Activated T-cell treated with anti-CD3 and anti-CD28 coated beads for 1 hour (primary cell): Measurements from ENCODE around the gene PRKCH.
"Not testable (repeated sequence)": the region's sequence is repeated elsewhere in the genome, so short reads cannot be mapped to it uniquely, and the experiment has no call there.

Experiments used
- DNase-seq: peaks from one replicate; pipeline ENCODE4 v3.0.0-alpha.2; 2020; ENCODE audit warnings: low read depth

PRKCH gene

GRCh38 chr14:61394542-61394941, 73.2 kb downstream of the PRKCH start:
- no peak for DNase-seq

GRCh38 chr14:61395115-61395725, 73.8 kb downstream of the PRKCH start:
- DNase-seq: no peak

DNA sequence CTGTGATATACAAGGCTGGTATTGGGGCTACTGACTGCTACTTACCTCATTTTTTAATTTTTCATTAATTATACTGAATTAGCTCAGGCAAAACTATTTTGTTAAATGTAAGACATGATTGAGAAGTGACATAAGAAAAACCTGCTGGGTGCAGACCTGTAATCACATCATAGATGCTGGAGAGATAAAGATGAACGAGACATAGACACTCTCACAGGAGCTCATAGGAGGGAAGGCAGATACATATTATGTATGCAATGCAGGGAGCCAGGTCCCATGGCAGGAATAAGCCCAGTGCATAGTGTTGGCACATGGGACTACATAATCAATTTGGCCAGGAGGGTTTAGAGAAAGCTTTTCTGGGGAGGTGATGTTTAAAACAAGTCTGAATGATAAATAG, 74.9 kb downstream of the PRKCH start:
- DNase-seq: no peak

DNA sequence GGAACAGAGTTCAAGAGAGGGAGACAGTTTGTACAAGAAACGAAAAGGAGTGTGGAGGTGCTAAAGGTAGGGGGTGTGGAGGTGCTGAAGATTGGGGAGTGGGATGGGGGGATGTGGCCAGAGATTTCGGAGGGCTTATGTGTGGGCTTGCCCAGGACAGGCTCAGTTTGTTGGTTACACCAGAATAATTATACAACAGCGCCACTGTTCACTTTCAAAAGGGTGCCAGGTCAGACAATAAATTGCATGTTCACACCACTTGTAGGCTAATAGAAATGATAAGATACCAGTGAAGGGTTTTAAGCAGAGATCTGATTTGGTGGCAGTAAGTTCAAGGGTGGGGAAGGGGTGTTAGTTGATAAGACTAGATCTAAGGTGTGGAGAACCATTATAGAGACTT, 75.3 kb downstream of the PRKCH start:
- no peak for DNase-seq

- no peak for DNase-seq
These were observed 76.2 kb downstream of the PRKCH start for GRCh38 chr14:61397615-61398014.

GRCh38 chr14:61398221-61398620, 76.8 kb downstream of the PRKCH start:
- DNase-seq: no peak

GRCh38 chr14:61399365-61399764, 78.0 kb downstream of the PRKCH start:
- DNase-seq: no peak

DNA sequence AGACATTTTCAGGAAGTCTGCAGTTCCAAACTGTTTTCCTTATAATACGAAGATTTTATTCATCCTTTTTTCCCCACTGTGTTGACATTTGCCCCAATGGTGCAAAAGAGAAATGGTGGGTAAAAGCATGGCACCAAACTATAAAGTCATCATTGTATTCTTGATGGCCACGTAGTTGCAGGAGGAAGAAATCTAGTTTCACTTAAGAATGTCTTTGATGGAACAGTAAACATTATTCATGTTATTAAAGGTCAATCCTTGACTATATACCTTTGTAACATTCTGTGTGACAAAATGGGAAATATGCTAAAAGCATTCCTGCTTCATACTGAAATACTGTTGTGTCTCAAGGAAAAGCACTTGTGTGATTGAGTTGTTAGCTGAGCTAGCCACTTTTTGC, 80.1 kb downstream of the PRKCH start:
- DNase-seq: no peak

DNA sequence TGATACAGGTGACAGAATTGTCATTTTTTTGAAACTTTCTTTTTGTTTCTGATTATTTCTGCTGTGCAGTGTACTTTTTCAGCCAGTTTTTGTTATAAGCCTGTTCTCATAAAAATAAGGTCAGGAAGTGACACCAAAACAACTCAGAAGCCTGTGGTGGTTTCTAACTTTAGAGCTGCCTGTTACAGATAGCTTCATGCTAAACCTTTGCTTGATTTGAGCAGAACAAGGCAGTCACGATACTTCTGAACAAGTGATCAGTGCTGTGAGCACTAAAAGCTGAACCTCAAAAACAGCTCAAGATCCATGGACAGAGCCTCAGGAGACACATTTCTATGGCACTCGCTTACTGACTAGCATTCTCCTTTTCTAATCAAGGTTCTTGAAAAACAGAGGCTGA, 82.0 kb downstream of the PRKCH start:
- DNase-seq: no peak

- no peak for DNase-seq
These were observed 83.3 kb downstream of the PRKCH start for GRCh38 chr14:61404637-61405036.

GRCh38 chr14:61406198-61406597, 84.8 kb downstream of the PRKCH start:
- DNase-seq: no peak

DNA sequence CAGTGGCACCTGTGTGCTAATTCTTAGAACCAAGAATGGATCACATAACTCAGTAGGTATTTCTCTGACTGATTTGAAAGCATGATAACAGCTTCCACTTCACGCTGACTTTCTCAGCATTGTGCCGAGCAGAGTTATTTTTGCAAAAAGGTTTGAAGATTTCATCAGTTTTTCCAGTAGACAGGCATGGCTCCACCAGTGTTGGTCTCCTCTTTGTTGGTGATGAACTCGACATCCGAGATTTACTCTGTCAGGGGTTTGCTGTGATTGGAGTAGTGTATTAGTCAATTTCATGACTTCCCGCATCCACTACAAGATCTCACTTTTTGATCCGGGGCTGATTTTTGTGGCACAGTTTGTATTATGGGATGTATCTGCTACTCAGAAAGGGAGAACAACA, 85.3 kb downstream of the PRKCH start:
- DNase-seq: no peak

DNA sequence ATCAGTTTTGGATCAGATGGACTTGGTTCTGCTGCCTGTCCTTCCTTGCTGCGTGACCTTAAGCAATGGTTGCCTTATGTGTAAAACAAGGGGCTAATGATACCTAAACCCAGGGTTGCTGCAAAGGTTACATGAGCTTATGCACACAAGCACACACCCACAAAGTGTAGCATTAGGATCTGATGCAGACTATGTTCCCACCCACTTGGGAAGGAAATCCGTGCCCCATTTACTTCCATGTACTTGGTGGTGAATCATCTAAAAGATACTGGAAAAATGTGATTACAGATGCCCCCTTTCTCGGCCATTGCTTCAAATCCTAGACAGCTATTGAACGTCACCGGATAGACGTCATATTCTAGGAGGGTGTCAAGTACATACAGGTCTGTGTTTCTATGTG, 87.1 kb downstream of the PRKCH start:
- no peak for DNase-seq

- no peak for DNase-seq
These were observed 88.4 kb downstream of the PRKCH start for GRCh38 chr14:61409782-61410181.

DNA sequence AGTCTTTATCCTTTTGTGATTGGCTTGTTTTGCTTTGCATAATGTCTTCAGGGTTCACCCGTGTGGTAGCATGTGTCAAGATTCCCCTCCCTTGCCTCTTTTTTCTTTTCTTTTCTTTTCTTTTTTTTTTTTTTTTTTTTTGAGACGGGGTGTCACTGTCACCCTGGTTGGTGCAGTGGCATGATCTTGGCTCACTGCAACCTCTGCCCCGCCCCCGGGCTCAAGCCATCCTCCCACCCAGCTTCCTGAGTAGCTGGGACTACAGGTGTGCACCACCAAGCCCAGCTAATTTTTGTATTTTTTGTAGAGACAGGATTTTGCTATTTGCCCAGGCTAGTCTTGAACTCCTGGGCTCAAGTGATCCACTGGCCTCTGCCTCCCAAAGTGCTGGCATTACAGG, 94.6 kb downstream of the PRKCH start:
- DNase-seq: not testable (repeated sequence)

- no peak for DNase-seq
These were observed 95.2 kb downstream of the PRKCH start for GRCh38 chr14:61416591-61416990.

DNA sequence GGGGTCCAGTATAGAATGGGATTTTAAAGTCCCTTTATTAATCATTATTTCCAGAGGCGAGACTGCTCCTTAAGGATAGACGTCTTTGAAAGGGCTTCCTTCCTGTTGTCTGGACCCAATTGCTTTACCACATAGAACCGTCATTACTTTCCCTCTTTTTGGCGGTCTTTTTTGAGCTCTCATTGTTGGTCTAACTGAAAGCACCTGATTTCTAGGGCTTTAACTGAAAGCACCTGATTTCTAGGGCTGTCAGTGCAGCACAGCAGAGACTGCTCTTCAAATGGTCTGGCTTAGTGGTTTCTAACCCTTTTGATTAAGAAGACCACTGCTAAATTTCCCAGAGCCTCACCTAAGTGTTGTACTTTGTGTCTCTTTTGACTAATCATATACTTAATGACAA, 95.8 kb downstream of the PRKCH start:
- no peak for DNase-seq

- DNase-seq: no peak
These were observed 96.6 kb downstream of the PRKCH start for GRCh38 chr14:61417883-61418455.

- DNase-seq: no peak
These were observed 97.4 kb downstream of the PRKCH start for GRCh38 chr14:61418746-61419145.

DNA sequence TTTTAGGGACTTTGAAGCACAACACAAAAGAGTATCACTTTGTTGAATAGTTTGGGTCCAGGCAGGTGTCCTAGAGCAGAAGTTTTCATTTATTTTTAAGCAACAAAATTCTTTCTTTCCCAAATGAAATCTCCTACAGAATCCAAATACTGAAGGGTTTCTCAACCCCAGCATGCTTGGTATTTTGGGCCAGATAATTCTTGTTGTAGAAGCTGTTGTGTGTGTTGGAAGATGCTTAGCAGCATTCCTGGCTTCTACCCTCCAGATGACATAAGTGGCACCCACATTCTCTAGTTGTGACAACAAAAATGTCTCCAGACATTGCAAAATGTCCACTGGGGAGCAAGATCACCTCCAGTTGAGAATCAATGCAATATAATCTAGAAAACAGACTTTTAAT, 97.8 kb downstream of the PRKCH start:
- DNase-seq: no peak

DNA sequence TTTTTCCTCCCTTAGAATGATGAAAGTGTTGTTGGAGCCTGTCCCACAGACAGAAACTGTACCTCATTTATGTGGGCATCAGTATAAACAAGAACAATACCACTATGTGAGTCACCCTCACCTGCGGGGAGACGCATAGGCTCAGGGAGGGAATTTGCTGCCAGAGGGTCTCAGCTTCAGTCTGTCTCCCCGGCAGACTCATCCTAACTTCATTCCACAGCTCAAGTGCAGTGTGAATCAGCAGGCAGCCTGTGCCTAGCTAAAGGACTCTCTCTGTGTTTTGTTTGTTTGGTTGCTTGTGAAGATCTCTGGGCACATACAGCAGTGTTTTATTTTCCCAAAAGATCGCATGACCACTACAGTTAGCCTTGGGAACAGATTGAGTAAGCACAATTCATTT, 98.9 kb downstream of the PRKCH start:
- peak; percentile 17 for DNase-seq

DNA sequence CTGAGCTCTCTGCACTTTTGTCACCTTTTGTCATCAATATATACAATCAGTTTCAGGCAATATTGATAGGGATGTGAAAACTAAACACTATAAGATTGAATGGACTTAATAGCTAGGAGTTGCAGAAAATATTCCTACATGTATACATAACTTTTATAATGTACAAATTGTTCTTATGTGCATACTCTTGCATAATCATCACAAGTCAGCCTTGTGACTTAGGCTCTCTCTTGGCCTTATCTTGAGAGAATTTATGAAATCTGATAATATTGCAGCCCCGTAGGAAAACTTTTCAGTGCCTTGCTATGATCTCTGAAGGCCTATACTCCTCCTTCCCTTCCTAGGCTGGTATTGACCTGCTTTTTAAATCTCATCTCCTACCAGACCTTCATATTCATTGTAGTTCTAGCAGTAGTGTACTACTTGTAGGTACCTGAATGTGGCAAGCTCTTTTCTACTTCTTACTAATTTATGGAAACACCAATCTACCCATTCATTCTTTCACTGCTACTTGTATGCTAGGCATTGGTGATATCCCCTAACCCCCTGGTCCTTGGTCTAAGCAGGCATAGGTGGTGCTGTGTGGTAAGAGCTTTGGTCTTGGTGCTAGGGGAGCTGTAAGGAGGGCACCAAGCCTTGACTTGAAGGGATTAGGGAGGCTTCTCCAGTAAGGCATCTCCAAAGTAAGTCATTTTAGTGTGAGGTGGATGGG, 100.0 kb downstream of the PRKCH start:
- no peak for DNase-seq

GRCh38 chr14:61426048-61426447, 104.7 kb downstream of the PRKCH start:
- no peak for DNase-seq

- no peak for DNase-seq
These were observed 106.9 kb downstream of the PRKCH start for GRCh38 chr14:61428261-61428660.
